Astrocyte (in vitro differentiated cells and primary cell): Measurements from ENCODE around the gene YTHDF1.

Experiments used
- CTCF ChIP-seq: IDR thresholded peaks from 2 replicates; pipeline ENCODE4 v1.5.1; 2011; ENCODE audit warnings: low read depth, mild to moderate bottlenecking, inconsistent platforms, low read length, moderate library complexity; ENCODE audit not compliant: insufficient read depth
- EZH2 ChIP-seq: IDR thresholded peaks from 2 replicates; pipeline ENCODE4 v1.6.1; 2012; ENCODE audit warnings: mild to moderate bottlenecking, low read length, inconsistent platforms; ENCODE audit not compliant: insufficient read depth

GRCh38 chr20:63227260-63227659 is 11.3 kb upstream of the YTHDF1 start:
- TF ChIP-seq CTCF (no peak), EZH2 (no peak)
